HepG2 (cell line): ENCODE data around the gene COLGALT1. TPM values are rescaled to one million over a fixed set of nuclear protein-coding genes. Genes with fewer than 3 reads are reported as not detected.

ENCODE experiments used
- ATAC-seq: fragments of 200-7000 bp; cut with Tn5 transposase; 3 replicates; pipeline ENCODE4 v1.9.1; 2020; ENCODE audit warnings: mild to moderate bottlenecking, moderate library complexity
- BruUV-seq: library from RNA; stranded (reverse); fragments of 400-500 nt; replicated peaks from 2 replicates; lab custom pipeline; 2021; lab: Mats Ljungman, UMichigan
- CTCF ChIA-PET: fragments of 300-600 bp; formaldehyde crosslinking; extraction: SDS; loops from one replicate; lab custom pipeline; 2021; ENCODE audit warnings: low total read pairs, inconsistent platforms, low intra/inter-chr PET ratio; lab: Yijun Ruan, JAX
- POLR2A ChIA-PET: fragments of 350-600 bp; sonication (Branson Sonifier 250); formaldehyde crosslinking; loops from one replicate; lab custom pipeline; 2020; ENCODE audit warnings: antibody characterized with exemption, inconsistent platforms; lab: Yijun Ruan, JAX
- DNase-seq: peaks from one replicate; pipeline ENCODE4 v3.0.0-alpha.2; 2015; ENCODE audit warnings: low spot score
- FAIRE-seq: peaks from 3 replicates; lab custom pipeline; 2011; peaks lifted over from hg19 to GRCh38; lab: Jason Lieb, UNC
- H2AFZ ChIP-seq: one replicate; pipeline ENCODE4 v1.6.1; 2011; ENCODE audit warnings: low read length, inconsistent platforms
- H3K27ac ChIP-seq: fragments of 300-600 bp; 3 replicates; pipeline ENCODE4 v1.8.0; 2011; ENCODE audit warnings: mixed run types, mild to moderate bottlenecking, mixed read lengths, low read length, inconsistent platforms; ENCODE audit not compliant: insufficient read depth; ENCODE audit errors: extremely low read length
- H3K27me3 ChIP-seq, 2 experiments: fragments of 200-600 bp in 1 of 2; 2 replicates in 1 of 2; 3 replicates in 1 of 2; pipeline versions ENCODE4 v1.6.0 to v1.8.0; 2011; ENCODE audit warnings: low read length in 2 of 2, mild to moderate bottlenecking in 2 of 2, moderate library complexity in 2 of 2, inconsistent platforms in 1 of 2; ENCODE audit not compliant: insufficient read depth in 2 of 2, control insufficient read depth in 1 of 2
- H3K36me3 ChIP-seq, 2 experiments: fragments of 200-600 bp in 1 of 2; replicated peaks in 1 of 2; 2 replicates in 1 of 2; 3 replicates in 1 of 2; pipeline versions ENCODE4 v1.5.1 to v1.8.0; 2011; ENCODE audit warnings: low read length in 2 of 2, inconsistent platforms in 1 of 2; ENCODE audit not compliant: insufficient read depth in 2 of 2, control insufficient read depth in 1 of 2
- H3K4me1 ChIP-seq: 2 replicates; pipeline ENCODE4 v1.5.1; 2012; ENCODE audit warnings: low read length, inconsistent platforms; ENCODE audit not compliant: insufficient read depth
- H3K4me2 ChIP-seq: 2 replicates; pipeline ENCODE4 v1.6.0; 2011; ENCODE audit warnings: low read depth, low read length, inconsistent platforms
- H3K4me3 ChIP-seq, 3 experiments: fragments of 200-600 bp in 1 of 3; sonication (generic), shearing (Covaris generic) in 1 of 3; replicated peaks in 1 of 3; 2 replicates each; pipeline ENCODE4 v1.5.1; 2011 to 2016; ENCODE audit warnings: low read length in 3 of 3, inconsistent platforms in 2 of 3, low read depth in 2 of 3, mild to moderate bottlenecking in 2 of 3, control low read depth in 1 of 3, mixed read lengths in 1 of 3; ENCODE audit not compliant: insufficient read depth in 1 of 3
- H3K79me2 ChIP-seq: one replicate; pipeline ENCODE4 v1.6.1; 2011; ENCODE audit warnings: low read length, inconsistent platforms; ENCODE audit not compliant: insufficient read depth
- H3K9ac ChIP-seq: 2 replicates; pipeline ENCODE4 v1.6.0; 2011; ENCODE audit warnings: mild to moderate bottlenecking, low read depth, low read length, inconsistent platforms; ENCODE audit not compliant: insufficient read depth
- H3K9me3 ChIP-seq: 2 replicates; pipeline ENCODE4 v1.5.1; 2012; ENCODE audit warnings: mild to moderate bottlenecking, low read length
- H4K20me1 ChIP-seq: 2 replicates; pipeline ENCODE4 v1.6.0; 2011; ENCODE audit warnings: inconsistent platforms, mild to moderate bottlenecking, low read length, moderate library complexity; ENCODE audit not compliant: insufficient read depth
- AKAP8 ChIP-seq: sonication (generic); formaldehyde crosslinking; IDR thresholded peaks from 2 replicates; pipeline ENCODE4 v1.5.1; 2020; ENCODE audit warnings: mild to moderate bottlenecking, missing genetic modification reagents
- ARNTL ChIP-seq: sonication (generic); formaldehyde crosslinking; IDR thresholded peaks from 2 replicates; pipeline ENCODE4 v1.4.0; 2020; ENCODE audit warnings: mild to moderate bottlenecking, missing genetic modification reagents
- BCL6 ChIP-seq: IDR thresholded peaks from 2 replicates; pipeline ENCODE4 v1.6.1; 2016; ENCODE audit warnings: missing genetic modification reagents, missing compliant biosample characterization
- CREBL2 ChIP-seq: sonication (generic); formaldehyde crosslinking; IDR thresholded peaks from 2 replicates; pipeline ENCODE4 v1.8.1; 2023; ENCODE audit warnings: missing genetic modification reagents, mild to moderate bottlenecking, borderline replicate concordance
- ELK4 ChIP-seq: sonication (generic); formaldehyde crosslinking; IDR thresholded peaks from 2 replicates; pipeline ENCODE4 v1.9.0; 2021; ENCODE audit warnings: missing genetic modification reagents, borderline replicate concordance
- HDAC6 ChIP-seq: fragments of 200-600 bp; sonication (generic); IDR thresholded peaks from 2 replicates; pipeline ENCODE4 v1.7.0; 2017; ENCODE audit warnings: mild to moderate bottlenecking, antibody characterized with exemption, low read length, low read depth
- MAX ChIP-seq: IDR thresholded peaks from 2 replicates; pipeline ENCODE4 v1.6.1; 2012; ENCODE audit warnings: inconsistent platforms
- MXI1 ChIP-seq: IDR thresholded peaks from 3 replicates; pipeline ENCODE4 v1.6.1; 2012; ENCODE audit warnings: low read depth, low read length, inconsistent platforms, borderline replicate concordance
- SIN3A ChIP-seq: IDR thresholded peaks from 2 replicates; pipeline ENCODE4 v1.6.1; 2011; ENCODE audit warnings: low read depth, mild to moderate bottlenecking, control low read depth, low read length, borderline replicate concordance
- TBX3 ChIP-seq: fragments of 450-650 bp; IDR thresholded peaks from 2 replicates; pipeline ENCODE4 v1.6.1; 2017; ENCODE audit warnings: antibody characterized with exemption, mild to moderate bottlenecking, inconsistent platforms, borderline replicate concordance
- ZBTB34 ChIP-seq: sonication (generic); formaldehyde crosslinking; IDR thresholded peaks from 2 replicates; pipeline ENCODE4 v1.8.0; 2022; ENCODE audit warnings: mild to moderate bottlenecking, missing genetic modification reagents
- ZFP91 ChIP-seq: sonication (generic); formaldehyde crosslinking; IDR thresholded peaks from 2 replicates; pipeline ENCODE4 v1.9.0; 2022; ENCODE audit warnings: missing genetic modification reagents, mild to moderate bottlenecking, borderline replicate concordance
- ZKSCAN1 ChIP-seq: fragments of 150-350 bp; IDR thresholded peaks from 2 replicates; pipeline ENCODE4 v1.6.1; 2014; ENCODE audit warnings: low read length
- ZNF383 ChIP-seq: sonication (generic); formaldehyde crosslinking; IDR thresholded peaks from 2 replicates; pipeline ENCODE4 v1.4.0; 2020; ENCODE audit warnings: missing genetic modification reagents, mild to moderate bottlenecking, borderline replicate concordance
- ZNF607 ChIP-seq: sonication (generic); formaldehyde crosslinking; IDR thresholded peaks from 2 replicates; pipeline ENCODE4 v1.5.1; 2020; ENCODE audit warnings: missing genetic modification reagents, mild to moderate bottlenecking, borderline replicate concordance
- ZNF674 ChIP-seq: sonication (generic); formaldehyde crosslinking; IDR thresholded peaks from 2 replicates; pipeline ENCODE4 v1.5.0; 2020; ENCODE audit warnings: low read depth, mild to moderate bottlenecking, missing genetic modification reagents
- ZNF776 ChIP-seq: sonication (generic); formaldehyde crosslinking; IDR thresholded peaks from 2 replicates; pipeline ENCODE4 v1.4.0; 2020; ENCODE audit warnings: mild to moderate bottlenecking, missing genetic modification reagents
- ZNF850 ChIP-seq: sonication (generic); formaldehyde crosslinking; conservative IDR thresholded peaks from 2 replicates; pipeline ENCODE4 v1.9.0; 2021; ENCODE audit warnings: mild to moderate bottlenecking, missing genetic modification reagents
- WGBS: methylation state at CpG from one replicate; pipeline ENCODE4 v1.1.6; 2017; ENCODE audit warnings: low lambda C conversion rate; 5-methylcytosine and 5-hydroxymethylcytosine counted together
- in situ Hi-C: cut with HindIII; loops from 2 replicates; pipeline ENCODE4 v1.10.0; 2017; ENCODE audit warnings: low pct_unique_long_range_greater_than_20kb; ENCODE audit not compliant: extremely low pct_ligation_motif_present
- intact Hi-C: fragments of 100-400 bp; cut with micrococcal nuclease; formaldehyde crosslinking; loops from one replicate; pipeline ENCODE4 v1.10.0; 2022; ENCODE audit not compliant: unreplicated experiment
- polyA plus RNA-seq, 8 experiments: library from polyadenylated mRNA; depleted of rRNA in 3 of 8; stranded (reverse) in 7 of 8; unstranded in 1 of 8; fragments of >200 nt; fragmentation: Illumina TruSeq in 4 of 8; extraction: Trizol in 4 of 8; gene quantifications; 2 replicates each; pipeline versions ENCODE4 v1.2.1 to v1.2.3, GENCODE V29; 2011 to 2016; ENCODE audit warnings: low read depth in 4 of 8, missing spikeins in 1 of 8, mixed read lengths in 1 of 8; ENCODE audit not compliant: insufficient read depth in 1 of 8
- total RNA-seq, 5 experiments: library from RNA; depleted of rRNA; stranded (reverse); fragments of >200 nt; fragmentation: Illumina TruSeq; extraction: Trizol; gene quantifications; 2 replicates each; pipeline ENCODE4 v1.2.3, GENCODE V29; 2016; ENCODE audit warnings: low read depth in 1 of 5

The COLGALT1 gene
- total and polyA plus RNA-seq, 2 of the 13 experiments (the other 11 are each of a cell fraction or from before 2014, with no cell fraction given) = 58.0 to 211 TPM

GRCh38 chr19:17511724-17512573 is 43.5 kb upstream of the COLGALT1 start (continued):
- TF ChIP-seq ZFP91 (CRISPR knock-in tag) (peak; percentile 97), ZNF674 (CRISPR knock-in tag) (no peak; the same call in 1 of the 2 replicates), ZNF850 (CRISPR knock-in tag) (peak; percentile 88; the same call in 1 of the 2 replicates), MXI1 (peak; percentile 46; the same call in 1 of the 3 replicates), AKAP8 (CRISPR knock-in tag) (peak; percentile 92), HDAC6 (no peak)

GRCh38 chr19:17512574-17512939 is 42.9 kb upstream of the COLGALT1 start:
- H2AFZ ChIP-seq = no peak overlapping the region
- peaks cover 47% of the 10 kb centered on the region for H3K4me1 ChIP-seq
- TF ChIP-seq ZNF607 (CRISPR knock-in tag) (no peak), MAX (no peak), TBX3 (no peak), CREBL2 (CRISPR knock-in tag) (no peak), ZNF383 (CRISPR knock-in tag) (no peak), ELK4 (CRISPR knock-in tag) (no peak), ZNF776 (no peak), BCL6 (CRISPR knock-in tag) (no peak), SIN3A (no peak), ZBTB34 (no peak), ARNTL (no peak), ZKSCAN1 (no peak)

More at GRCh38 chr19:17512574-17512939, 42.9 kb upstream of the COLGALT1 start:
- peaks cover 19% of the 10 kb centered on the region for H3K79me2 ChIP-seq
- WGBS = 79% methylated on average over 8 of the region's 9 CpGs
- FAIRE-seq (no peak), DNase-seq (no peak), ATAC-seq (no peak)
- peak overlapping the region; percentile 99 for H3K9ac ChIP-seq
- intact Hi-C loops (no loop called here), in situ Hi-C loops (no loop called here)
- peak overlapping the region; percentile 85 to 91 (median 88) for H3K4me3 ChIP-seq
- H3K27me3 ChIP-seq = no peaks in the 10 kb centered on the region; a peak in 1 of 5 replicates
- 0 out of 2 replicates have a peak, but pooled peaks cover 2% of the 10 kb centered on the region for H3K9me3 ChIP-seq
- ChIA-PET CTCF (no interaction called here), POLR2A (interaction anchor here (3.5 kb wide), 1 partner anchor 93 kb away, joined by 17 read pairs; no protein-coding TSS in a partner anchor)
- peaks cover 0 to under 1% of the 10 kb centered on the region in 2 experiments; a peak in 1 of 5 replicates for H3K36me3 ChIP-seq
- H3K27ac ChIP-seq = peak overlapping the region; percentile 98
- no peaks in the 10 kb centered on the region for H4K20me1 ChIP-seq
- peak overlapping the region; percentile 92 for H3K4me2 ChIP-seq
- no TSS peak for BruUV-seq
